ENCODE results near the gene ZKSCAN3. TPM values are rescaled to one million over a fixed set of nuclear protein-coding genes. Genes with fewer than 3 reads are reported as not detected.

The ZKSCAN3 gene
- total and polyA plus RNA-seq, 2 of the 8 experiments (the other 6 are each of a cell fraction or from before 2014, with no cell fraction given) = 2.7 to 9.8 TPM

DNA sequence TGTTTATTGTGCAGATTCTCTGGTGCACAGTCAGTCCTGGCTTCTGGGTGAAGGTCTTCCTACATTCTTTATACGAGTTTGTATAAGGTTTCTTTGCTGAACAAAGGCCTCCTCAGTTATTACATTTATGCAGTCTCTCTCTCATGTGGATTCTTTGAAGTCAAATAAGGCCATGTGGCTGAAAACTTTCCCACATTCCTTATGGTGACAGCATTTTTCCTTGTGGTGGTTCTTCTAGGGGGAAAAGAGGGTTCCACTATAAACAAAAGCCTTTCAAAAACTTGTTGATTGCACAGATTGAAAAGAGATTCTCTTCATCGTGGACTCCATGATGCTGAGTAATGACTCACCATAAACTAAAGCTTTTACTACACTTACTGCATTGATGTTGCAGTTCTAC lies 30.6 kb downstream of the ZKSCAN3 start:
- Histone ChIP-seq H2BK120ac (replicated peaks; ENCODE audit: low read depth, low read length) (no peak overlapping the region), H3K9me3 (ENCODE audit: insufficient read depth in 2 of 2, low read depth in 1 of 2, low read length in 1 of 2) (no peaks in the 10 kb centered on the region; a peak in 1 of 4 replicates), H3K4me2 (ENCODE audit: insufficient read depth in 1 of 2, low read depth in 2 of 2, low read length in 2 of 2) (no peak overlapping the region), H2BK5ac (ENCODE audit: low read depth, low read length) (no peak overlapping the region), H3K4ac (replicated peaks; ENCODE audit: insufficient read length, low read depth, low read length) (no peak overlapping the region), H3K27me3 (replicated peaks in 1 of 4; ENCODE audit: control insufficient read depth in 3 of 4, extremely low read depth in 1 of 4, insufficient read depth in 3 of 4, low read length in 3 of 4) (no peaks in the 10 kb centered on the region), H4K8ac (ENCODE audit: extremely low read depth, insufficient read depth, low read length) (no peak overlapping the region), H3K4me3 (ENCODE audit: extremely low read depth in 1 of 4, insufficient read depth in 2 of 4, low read depth in 3 of 4, low read length in 4 of 4) (no peak overlapping the region), H2AK5ac (ENCODE audit: low read depth, low read length) (no peak overlapping the region), H2BK15ac (ENCODE audit: low read length) (no peak overlapping the region), H3K56ac (replicated peaks; ENCODE audit: insufficient read length, low read depth, low read length) (no peak overlapping the region), H3K14ac (ENCODE audit: insufficient read length) (no peak overlapping the region), H3K23me2 (ENCODE audit: low read depth, low read length) (no peaks in the 10 kb centered on the region), H3K9ac (replicated peaks in 1 of 4; ENCODE audit: extremely low read depth in 1 of 4, low read depth in 3 of 4, low read length in 3 of 4) (no peak overlapping the region), H4K5ac (ENCODE audit: insufficient read length, low read depth, low read length) (no peak overlapping the region), H3K23ac (ENCODE audit: insufficient read length) (no peak overlapping the region), H3K18ac (ENCODE audit: extremely low read depth, low read length) (no peak overlapping the region), H3K79me1 (ENCODE audit: low read depth, low read length) (no peaks in the 10 kb centered on the region; the same call in 1 of the 2 replicates), H4K91ac (replicated peaks; ENCODE audit: insufficient read length, low read length) (no peak overlapping the region), H3K79me2 (ENCODE audit: control insufficient read depth in 1 of 2, insufficient read depth in 2 of 2, low read length in 2 of 2) (peaks cover 0 to 12% of the 10 kb centered on the region in 2 experiments; a peak in 2 of 4 replicates), H4K20me1 (replicated peaks in 1 of 2; ENCODE audit: control insufficient read depth in 1 of 2, insufficient read depth in 2 of 2, low read length in 2 of 2) (no peaks in the 10 kb centered on the region), H2AFZ (ENCODE audit: low read length) (no peak overlapping the region), H2BK12ac (ENCODE audit: low read depth, low read length) (no peak overlapping the region), H3K4me1 (replicated peaks in 1 of 4; ENCODE audit: control insufficient read depth in 3 of 4, insufficient read depth in 4 of 4, low read length in 3 of 4) (peaks cover 0 to 5% (median 1%) of the 10 kb centered on the region in 4 experiments; a peak in 3 of 7 replicates), H2BK20ac (ENCODE audit: low read length) (no peak overlapping the region), H3K27ac (ENCODE audit: low read depth, low read length) (no peak overlapping the region), H3K36me3 (ENCODE audit: control insufficient read depth in 2 of 4, insufficient read depth in 4 of 4, low read length in 3 of 4) (peaks cover 0 to 41% (median 14%) of the 10 kb centered on the region in 4 experiments; a peak in 6 of 8 replicates)
- ChIA-PET POLR2A (ENCODE audit: partially characterized antibody) (interaction anchor here (2.7 kb wide), 1 partner anchor 30 kb away, joined by 8 read pairs; the partner anchor contains the start of gene ZKSCAN3), CTCF (ENCODE audit: partially characterized antibody) (interaction anchor here (0.9 kb wide), 1 partner anchor 99 kb away, joined by 3 read pairs; the partner anchor contains the start of gene PGBD1)
- TF ChIP-seq PHF8 (conservative IDR thresholded peaks at IDR 0.05; ENCODE audit: low read depth, low read length) = no peak
- no peak for TF ChIP-seq JUND (IDR thresholded peaks at IDR 0.05; ENCODE audit: low read length)
- TF ChIP-seq CHD2 (IDR thresholded peaks at IDR 0.05; ENCODE audit: low read length) = no peak
- no peak for TF ChIP-seq TCF12 (IDR thresholded peaks at IDR 0.05; ENCODE audit: low read depth, low read length)
- TF ChIP-seq FOSL1 (IDR thresholded peaks at IDR 0.05; ENCODE audit: insufficient read depth, low read depth, low read length) = no peak
- no peak for TF ChIP-seq JUN (IDR thresholded peaks at IDR 0.05; ENCODE audit: low read depth, low read length)
- TF ChIP-seq NANOG (IDR thresholded peaks at IDR 0.05; ENCODE audit: insufficient read depth, low read depth, low read length, poor library complexity, severe bottlenecking) = no peak
- no peak for TF ChIP-seq SP1 (IDR thresholded peaks at IDR 0.05; ENCODE audit: low read depth, low read length)
- no peak for TF ChIP-seq TBP (IDR thresholded peaks at IDR 0.05; ENCODE audit: low read depth, low read length)
- TF ChIP-seq EGR1 (IDR thresholded peaks at IDR 0.05; ENCODE audit: borderline replicate concordance, low read depth, low read length) = no peak
- TF ChIP-seq CBX5 (IDR thresholded peaks at IDR 0.05; ENCODE audit: low read depth, low read length) = no peak
- no peak for TF ChIP-seq NRF1 (IDR thresholded peaks at IDR 0.05; ENCODE audit: low read depth, low read length)
- no peak for TF ChIP-seq TEAD4 (IDR thresholded peaks at IDR 0.05; ENCODE audit: low read depth, low read length)
- no peak for TF ChIP-seq RAD21 (IDR thresholded peaks at IDR 0.05 in 1 of 2, conservative IDR thresholded peaks at IDR 0.05 in 1 of 2; ENCODE audit: low read depth in 2 of 2, low read length in 2 of 2)
- TF ChIP-seq CTBP2 (IDR thresholded peaks at IDR 0.05; ENCODE audit: borderline replicate concordance, insufficient read depth, insufficient read length, low read length) = no peak
- DNase-seq (ENCODE audit: low read depth in 1 of 2, low spot score in 2 of 2) = no peak
- no peak for FAIRE-seq
- WGBS, 2 experiments (ENCODE audit: extremely low coverage in 1 of 2, insufficient coverage in 1 of 2, insufficient read length in 1 of 2, insufficient replicate concordance in 2 of 2, low coverage in 1 of 2, low lambda C conversion rate in 2 of 2, missing lambda C conversion rate in 1 of 2) = 97% methylated on average over 2 of the region's 2 CpGs; no CpG with 5 or more reads in 1 of the 2 experiments

Measured in H1 (cell line).